ENCODE measurements around the gene USP53.
"Not testable (repeated sequence)": the region's sequence is repeated elsewhere in the genome, so short reads cannot be mapped to it uniquely, and the experiment has no call there.

Gene USP53

GRCh38 chr4:119260528-119260927 lies 48.0 kb downstream of the USP53 start:
- in situ Hi-C loops (cut with HindIII; ENCODE audit: low sequenced_read_pairs), result no loop called here
- TF ChIP-seq, protein P1, sequence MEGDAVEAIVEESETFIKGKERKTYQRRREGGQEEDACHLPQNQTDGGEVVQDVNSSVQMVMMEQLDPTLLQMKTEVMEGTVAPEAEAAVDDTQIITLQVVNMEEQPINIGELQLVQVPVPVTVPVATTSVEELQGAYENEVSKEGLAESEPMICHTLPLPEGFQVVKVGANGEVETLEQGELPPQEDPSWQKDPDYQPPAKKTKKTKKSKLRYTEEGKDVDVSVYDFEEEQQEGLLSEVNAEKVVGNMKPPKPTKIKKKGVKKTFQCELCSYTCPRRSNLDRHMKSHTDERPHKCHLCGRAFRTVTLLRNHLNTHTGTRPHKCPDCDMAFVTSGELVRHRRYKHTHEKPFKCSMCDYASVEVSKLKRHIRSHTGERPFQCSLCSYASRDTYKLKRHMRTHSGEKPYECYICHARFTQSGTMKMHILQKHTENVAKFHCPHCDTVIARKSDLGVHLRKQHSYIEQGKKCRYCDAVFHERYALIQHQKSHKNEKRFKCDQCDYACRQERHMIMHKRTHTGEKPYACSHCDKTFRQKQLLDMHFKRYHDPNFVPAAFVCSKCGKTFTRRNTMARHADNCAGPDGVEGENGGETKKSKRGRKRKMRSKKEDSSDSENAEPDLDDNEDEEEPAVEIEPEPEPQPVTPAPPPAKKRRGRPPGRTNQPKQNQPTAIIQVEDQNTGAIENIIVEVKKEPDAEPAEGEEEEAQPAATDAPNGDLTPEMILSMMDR (IDR thresholded peaks at IDR 0.05; ENCODE audit: low read depth, low read length), result no peak
- no peak overlapping the region for H3K4me3 ChIP-seq (ENCODE audit: low read depth, low read length)
- no peak for DNase-seq (ENCODE audit: low read depth, low spot score)

DNA sequence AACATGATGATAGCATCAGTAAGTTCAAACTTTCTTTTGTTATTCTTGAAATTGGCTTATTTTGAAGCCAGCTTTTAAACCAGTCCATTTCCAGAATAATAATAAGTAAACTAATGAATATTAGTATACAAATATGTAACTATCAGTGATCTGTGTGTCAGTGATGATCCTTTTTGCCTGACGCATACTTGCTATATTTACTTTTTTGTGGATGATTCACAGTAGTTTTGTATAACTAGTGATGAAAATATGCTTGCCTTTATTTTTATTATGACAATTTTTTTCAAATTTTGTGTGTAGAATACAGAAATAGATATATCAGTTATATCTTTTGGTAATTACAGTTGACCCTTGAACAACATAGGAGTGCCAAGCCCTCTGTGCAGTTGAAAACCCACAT lies 49.5 kb downstream of the USP53 start:
- no peak overlapping the region for H3K4me3 ChIP-seq (ENCODE audit: low read depth, low read length)
- TF ChIP-seq, protein P1 (IDR thresholded peaks at IDR 0.05; ENCODE audit: low read depth, low read length), result no peak
- in situ Hi-C loops (cut with HindIII; ENCODE audit: low sequenced_read_pairs), result no loop called here
- DNase-seq (ENCODE audit: low read depth, low spot score), result no peak

GRCh38 chr4:119264743-119265142 lies 52.2 kb downstream of the USP53 start:
- H3K4me3 ChIP-seq (ENCODE audit: low read depth, low read length), result no peak overlapping the region
- DNase-seq (ENCODE audit: low read depth, low spot score), result no peak
- TF ChIP-seq, protein P1 (IDR thresholded peaks at IDR 0.05; ENCODE audit: low read depth, low read length), result no peak
- in situ Hi-C loops (cut with HindIII; ENCODE audit: low sequenced_read_pairs), result no loop called here

GRCh38 chr4:119266153-119266552 lies 53.6 kb downstream of the USP53 start:
- no peak for DNase-seq (ENCODE audit: low read depth, low spot score)
- TF ChIP-seq, protein P1 (IDR thresholded peaks at IDR 0.05; ENCODE audit: low read depth, low read length), result no peak
- in situ Hi-C loops (cut with HindIII; ENCODE audit: low sequenced_read_pairs), result no loop called here
- H3K4me3 ChIP-seq (ENCODE audit: low read depth, low read length), result no peak overlapping the region

DNA sequence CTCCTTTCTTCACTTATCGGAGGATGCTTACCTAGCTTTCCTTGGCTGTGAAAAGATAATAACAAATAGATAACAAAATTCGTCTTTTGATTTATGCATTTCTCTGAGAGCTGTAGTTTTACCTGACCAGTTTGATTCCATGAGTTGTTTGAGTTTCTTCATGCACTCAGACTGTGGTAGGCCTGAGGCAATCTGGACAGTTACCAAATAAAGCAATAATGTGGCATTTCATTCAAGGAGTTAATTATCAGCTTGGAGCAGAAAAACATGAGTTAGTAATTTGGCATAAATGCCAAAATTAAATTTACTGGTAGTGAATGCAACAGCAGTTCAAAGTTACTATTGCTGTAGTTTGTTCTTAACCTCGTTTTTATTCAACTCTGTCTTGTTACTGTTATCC lies 56.0 kb downstream of the USP53 start:
- no peak for DNase-seq (ENCODE audit: low read depth, low spot score)
- no peak overlapping the region for H3K4me3 ChIP-seq (ENCODE audit: low read depth, low read length)
- TF ChIP-seq, protein P1 (IDR thresholded peaks at IDR 0.05; ENCODE audit: low read depth, low read length), result no peak
- in situ Hi-C loops (cut with HindIII; ENCODE audit: low sequenced_read_pairs), result no loop called here

- in situ Hi-C loops (cut with HindIII; ENCODE audit: low sequenced_read_pairs), result no loop called here
- no peak overlapping the region for H3K4me3 ChIP-seq (ENCODE audit: low read depth, low read length)
- no peak for DNase-seq (ENCODE audit: low read depth, low spot score)
- TF ChIP-seq, protein P1 (IDR thresholded peaks at IDR 0.05; ENCODE audit: low read depth, low read length), result no peak
These were observed 59.0 kb downstream of the USP53 start for GRCh38 chr4:119271361-119272085.

DNA sequence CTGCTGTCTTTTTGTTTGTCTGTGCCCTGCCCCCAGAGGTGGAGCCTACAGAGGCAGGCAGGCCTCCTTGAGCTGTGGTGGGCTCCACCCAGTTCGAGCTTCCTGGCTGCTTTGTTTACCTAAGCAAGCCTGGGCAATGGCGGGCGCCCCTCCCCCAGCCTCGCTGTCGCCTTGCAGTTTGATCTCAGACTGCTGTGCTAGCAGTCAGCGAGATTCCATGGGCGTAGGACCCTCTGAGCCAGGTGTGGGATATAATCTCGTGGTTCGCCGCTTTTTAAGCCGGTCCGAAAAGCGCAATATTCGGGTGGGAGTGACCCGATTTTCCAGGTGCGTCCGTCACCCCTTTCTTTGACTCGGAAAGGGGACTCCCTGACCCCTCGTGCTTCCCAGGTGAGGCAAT lies 67.0 kb downstream of the USP53 start:
- H3K4me3 ChIP-seq (ENCODE audit: low read depth, low read length); in situ Hi-C loops (cut with HindIII; ENCODE audit: low sequenced_read_pairs); DNase-seq (ENCODE audit: low read depth, low spot score): not testable (repeated sequence)

- H3K4me3 ChIP-seq (ENCODE audit: low read depth, low read length); in situ Hi-C loops (cut with HindIII; ENCODE audit: low sequenced_read_pairs); DNase-seq (ENCODE audit: low read depth, low spot score): not testable (repeated sequence)
These were observed 67.4 kb downstream of the USP53 start for GRCh38 chr4:119279945-119280344.
